Epithelial cell of esophagus (primary cell): ENCODE results near the gene RORB.
A peak's percentile ranks its signal among the peaks of the same experiment; 100 is the strongest.

ENCODE experiments used
- DNase-seq: peaks from one replicate; pipeline ENCODE4 v3.0.0; 2010; ENCODE audit warnings: low read depth
- H3K4me3 ChIP-seq: 2 replicates; pipeline ENCODE4 v1.5.1; 2011; ENCODE audit warnings: mild to moderate bottlenecking, low read length, control low read depth
- TF ChIP-seq, protein P1 (sequence below): IDR thresholded peaks from 2 replicates; pipeline ENCODE4 v1.5.1; 2011; ENCODE audit warnings: low read depth, mild to moderate bottlenecking, low read length, control low read depth, inconsistent platforms; ENCODE audit not compliant: insufficient read depth; ENCODE audit errors: missing control alignments

The RORB gene

DNA sequence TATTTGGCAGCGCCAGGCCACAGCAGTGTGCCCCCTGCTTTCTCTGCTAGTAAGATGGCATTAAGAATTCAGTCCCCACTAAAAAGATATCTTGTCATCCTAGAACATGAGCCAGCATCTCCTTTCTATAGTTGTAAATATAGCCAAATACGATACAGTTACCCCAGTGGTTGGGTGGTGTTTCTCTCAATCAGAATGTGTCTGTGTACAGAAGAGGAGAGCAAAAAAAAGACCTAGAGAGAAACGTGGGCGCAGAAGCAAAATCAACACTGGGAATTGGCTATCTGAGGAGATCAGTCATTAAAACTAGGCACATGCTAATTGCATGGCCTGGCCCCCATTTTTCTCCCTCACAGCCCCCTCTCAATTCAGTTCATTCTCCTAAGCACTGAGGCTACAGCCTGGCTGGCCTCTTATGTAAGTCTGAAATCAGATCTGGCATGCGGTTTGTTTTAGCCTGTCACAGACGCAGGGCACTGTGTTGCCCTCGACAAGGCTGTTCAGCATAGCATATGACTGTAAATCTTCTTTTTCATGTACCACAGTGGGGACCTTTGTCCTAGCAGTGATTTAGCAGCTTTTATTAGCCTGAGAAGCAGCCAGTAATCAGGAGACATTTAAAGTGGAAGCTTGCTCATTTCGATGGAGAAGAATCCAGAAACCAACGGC lies 57.8 kb downstream of the RORB start:
- no peak for DNase-seq
- H3K4me3 ChIP-seq = no peak overlapping the region
- TF ChIP-seq, protein P1, sequence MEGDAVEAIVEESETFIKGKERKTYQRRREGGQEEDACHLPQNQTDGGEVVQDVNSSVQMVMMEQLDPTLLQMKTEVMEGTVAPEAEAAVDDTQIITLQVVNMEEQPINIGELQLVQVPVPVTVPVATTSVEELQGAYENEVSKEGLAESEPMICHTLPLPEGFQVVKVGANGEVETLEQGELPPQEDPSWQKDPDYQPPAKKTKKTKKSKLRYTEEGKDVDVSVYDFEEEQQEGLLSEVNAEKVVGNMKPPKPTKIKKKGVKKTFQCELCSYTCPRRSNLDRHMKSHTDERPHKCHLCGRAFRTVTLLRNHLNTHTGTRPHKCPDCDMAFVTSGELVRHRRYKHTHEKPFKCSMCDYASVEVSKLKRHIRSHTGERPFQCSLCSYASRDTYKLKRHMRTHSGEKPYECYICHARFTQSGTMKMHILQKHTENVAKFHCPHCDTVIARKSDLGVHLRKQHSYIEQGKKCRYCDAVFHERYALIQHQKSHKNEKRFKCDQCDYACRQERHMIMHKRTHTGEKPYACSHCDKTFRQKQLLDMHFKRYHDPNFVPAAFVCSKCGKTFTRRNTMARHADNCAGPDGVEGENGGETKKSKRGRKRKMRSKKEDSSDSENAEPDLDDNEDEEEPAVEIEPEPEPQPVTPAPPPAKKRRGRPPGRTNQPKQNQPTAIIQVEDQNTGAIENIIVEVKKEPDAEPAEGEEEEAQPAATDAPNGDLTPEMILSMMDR = no peak

DNA sequence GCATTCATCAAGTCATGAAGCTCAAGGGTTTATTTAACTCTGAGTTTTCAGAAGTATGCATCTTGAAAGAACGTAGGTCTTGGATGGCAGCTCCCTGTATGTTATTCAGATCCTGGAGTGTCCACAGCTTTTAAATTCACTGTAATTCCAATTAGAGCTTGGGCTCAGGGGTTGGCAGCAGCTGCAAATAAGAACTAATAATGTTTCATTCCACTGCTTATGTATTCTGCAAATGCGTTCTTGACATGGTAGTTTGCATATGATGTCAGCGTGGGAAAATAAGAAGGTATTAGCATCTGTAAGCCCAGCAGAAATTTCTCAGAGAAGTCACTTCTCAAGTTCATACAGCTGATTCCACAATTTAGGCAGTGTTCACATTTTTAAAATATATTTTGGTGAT lies 58.4 kb downstream of the RORB start:
- TF ChIP-seq, protein P1 = no peak
- DNase-seq = no peak
- no peak overlapping the region for H3K4me3 ChIP-seq

DNA sequence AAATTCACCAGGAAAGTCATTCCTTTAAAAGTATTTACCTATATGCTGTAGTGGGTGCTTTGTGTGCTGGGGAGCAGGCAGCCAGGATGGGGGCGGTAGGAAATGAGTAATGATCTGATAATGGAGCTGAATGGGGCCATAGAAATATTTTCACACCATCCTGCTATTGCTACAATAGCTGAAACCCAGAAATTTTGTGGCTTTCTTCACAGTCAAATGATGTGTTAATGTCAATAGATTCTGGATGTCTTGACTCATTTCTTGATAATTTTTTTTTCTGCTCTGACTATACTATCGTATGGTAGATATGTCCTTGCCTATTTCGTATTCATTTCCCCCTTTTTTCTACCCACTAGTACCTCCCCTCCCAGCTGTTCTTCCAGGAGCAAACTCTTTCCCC lies 59.5 kb downstream of the RORB start:
- TF ChIP-seq, protein P1 = no peak
- no peak overlapping the region for H3K4me3 ChIP-seq
- DNase-seq = peak; percentile 40

DNA sequence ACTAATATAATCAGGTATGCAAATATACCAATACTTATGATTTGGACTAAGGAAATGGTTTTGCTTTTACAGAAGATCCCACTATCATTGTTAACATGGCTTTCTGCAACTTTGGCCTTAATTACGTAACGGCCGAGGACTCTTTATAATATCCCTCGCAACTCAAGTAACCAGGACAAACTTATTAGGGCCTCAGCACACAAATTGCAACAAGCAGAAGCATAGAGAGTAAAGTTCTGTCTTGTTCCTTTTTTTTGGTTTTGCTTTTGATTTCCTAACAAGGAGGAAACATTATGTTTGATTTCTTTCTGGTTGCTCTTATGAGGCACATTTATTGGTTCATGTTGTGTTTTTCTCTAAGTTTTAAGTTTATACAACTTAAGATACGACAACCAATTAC lies 60.4 kb downstream of the RORB start:
- TF ChIP-seq, protein P1 = no peak

DNA sequence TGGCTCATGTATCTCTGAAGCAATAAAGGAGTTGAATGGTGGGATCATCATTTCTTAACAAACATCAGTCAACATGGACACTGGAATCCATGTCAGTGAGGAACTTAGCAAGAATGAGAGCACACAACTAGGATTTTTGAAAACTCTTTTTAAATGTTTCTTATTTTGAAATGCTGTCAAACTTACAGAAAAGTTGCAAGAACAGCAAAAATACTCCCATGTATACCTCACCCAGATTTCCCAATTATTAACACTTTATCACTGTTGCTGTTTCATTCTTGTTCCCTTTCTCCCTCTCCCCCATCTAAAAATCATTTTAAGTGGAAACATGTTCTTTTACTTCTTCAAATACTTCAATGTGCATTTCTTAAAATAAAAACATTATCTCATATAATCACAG lies 65.5 kb downstream of the RORB start:
- H3K4me3 ChIP-seq = no peak overlapping the region
- DNase-seq = no peak
- TF ChIP-seq, protein P1 = no peak

More for the DNA sequence above, 60.4 kb downstream of the RORB start:
- no peak overlapping the region for H3K4me3 ChIP-seq
- no peak for DNase-seq

DNA sequence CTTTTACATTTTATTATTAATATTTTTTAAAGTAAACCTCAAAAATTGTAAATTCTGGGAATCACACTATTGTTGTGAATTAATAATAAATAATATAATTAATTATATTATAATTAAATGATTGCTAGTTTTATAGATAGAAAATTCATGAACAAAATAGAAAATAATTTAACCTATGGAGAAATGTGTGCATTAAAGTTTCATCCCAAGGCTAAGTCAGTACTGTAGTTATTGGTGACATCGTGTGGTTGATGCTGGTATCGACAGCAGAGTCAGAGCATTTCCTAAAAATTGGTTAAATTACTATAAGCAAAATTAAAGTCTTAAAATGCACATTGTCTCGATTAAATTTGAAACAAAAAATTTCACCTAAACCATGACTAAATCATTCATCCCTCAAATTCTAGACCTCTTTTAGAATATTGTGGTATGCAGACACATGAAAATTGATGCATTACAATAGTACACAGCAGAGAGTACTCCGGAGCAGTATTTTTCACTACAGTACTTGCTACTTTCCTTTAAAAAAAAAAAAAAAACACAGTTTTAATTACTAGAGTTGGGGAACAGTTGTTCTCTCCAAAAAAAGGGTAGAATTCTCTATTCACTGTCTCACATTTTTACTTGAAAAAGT lies 73.9 kb downstream of the RORB start:
- peak; percentile 50 for DNase-seq
- no peak overlapping the region for H3K4me3 ChIP-seq
- TF ChIP-seq, protein P1 = peak; percentile 81
